GM12801 (cell line): ENCODE measurements around the gene ELOVL6.

ENCODE experiments used
- CTCF ChIP-seq: IDR thresholded peaks from one replicate; pipeline ENCODE4 v1.5.1; 2011; ENCODE audit warnings: control low read depth; ENCODE audit not compliant: insufficient read length; ENCODE audit errors: extremely low read depth

ELOVL6 gene

GRCh38 chr4:110061076-110061475 is 137.3 kb downstream of the ELOVL6 start:
- no peak for TF ChIP-seq CTCF

GRCh38 chr4:110059556-110060191 is 138.7 kb downstream of the ELOVL6 start:
- TF ChIP-seq CTCF, result no peak

- TF ChIP-seq CTCF, result no peak
These were observed 139.7 kb downstream of the ELOVL6 start for GRCh38 chr4:110058677-110059076.

GRCh38 chr4:110055158-110055768 is 143.2 kb downstream of the ELOVL6 start:
- no peak for TF ChIP-seq CTCF

GRCh38 chr4:110049951-110050925 is 148.2 kb downstream of the ELOVL6 start:
- peak; percentile 28 for TF ChIP-seq CTCF

- no peak for TF ChIP-seq CTCF
These were observed 151.8 kb downstream of the ELOVL6 start for GRCh38 chr4:110046588-110047049.
